K562 (cell line): ENCODE results near the gene CLHC1. TPM values are rescaled to one million over a fixed set of nuclear protein-coding genes. Genes with fewer than 3 reads are reported as not detected.

ENCODE experiments used
- ATAC-seq: fragments of 200-7000 bp; cut with Tn5 transposase; 3 replicates; pipeline ENCODE4 v1.9.1; 2020; ENCODE audit warnings: moderate library complexity
- BruUV-seq: library from RNA; stranded (reverse); fragments of 400-500 nt; replicated peaks from 2 replicates; lab custom pipeline; 2021; lab: Mats Ljungman, UMichigan
- CTCF ChIA-PET: fragments of 300-600 bp; formaldehyde crosslinking; extraction: SDS; loops from one replicate; lab custom pipeline; 2021; ENCODE audit warnings: low intra/inter-chr PET ratio; lab: Yijun Ruan, JAX
- POLR2A ChIA-PET: fragments of 300-600, 350-650 bp; sonication (Branson Sonifier 250); formaldehyde crosslinking; extraction: SDS; loops from one replicate; lab custom pipeline; 2021; ENCODE audit warnings: antibody characterized with exemption, inconsistent platforms; lab: Yijun Ruan, JAX
- DNase-seq, 4 experiments: peaks; one replicate each; pipeline versions ENCODE4 v3.0.0 to v3.0.0-alpha.2; 2011 to 2018; ENCODE audit warnings: low spot score in 3 of 4, mixed read lengths in 3 of 4; ENCODE audit errors: extremely low read depth in 1 of 4
- FAIRE-seq: peaks from 2 replicates; lab custom pipeline; 2011; peaks lifted over from hg19 to GRCh38; lab: Jason Lieb, UNC
- H2AFZ ChIP-seq: 2 replicates; pipeline ENCODE4 v1.6.0; 2011; ENCODE audit warnings: low read depth, low read length, control low read depth, inconsistent platforms
- H3K27ac ChIP-seq: fragments of 200-600 bp; 3 replicates; pipeline ENCODE4 v1.8.0; 2011; ENCODE audit warnings: low read depth, mild to moderate bottlenecking, control low read depth, inconsistent platforms, low read length, moderate library complexity, mixed read lengths; ENCODE audit errors: extremely low read depth
- H3K27me3 ChIP-seq, 2 experiments: fragments of 300-600 bp in 1 of 2; 2 replicates in 1 of 2; 3 replicates in 1 of 2; pipeline versions ENCODE4 v1.6.0 to v1.8.0; 2011; ENCODE audit warnings: inconsistent platforms in 2 of 2, low read length in 2 of 2, mild to moderate bottlenecking in 1 of 2, mixed read lengths in 1 of 2, moderate library complexity in 1 of 2; ENCODE audit not compliant: control insufficient read depth in 2 of 2, insufficient read depth in 2 of 2
- H3K36me3 ChIP-seq: fragments of 300-600 bp; 3 replicates; pipeline ENCODE4 v1.8.0; 2011; ENCODE audit warnings: mild to moderate bottlenecking, low read length, inconsistent platforms; ENCODE audit not compliant: control insufficient read depth, insufficient read depth
- H3K4me1 ChIP-seq, 2 experiments: fragments of 200-600 bp in 1 of 2; replicated peaks in 1 of 2; 2 replicates in 1 of 2; 3 replicates in 1 of 2; pipeline versions ENCODE4 v1.5.1 to v1.8.0; 2011; ENCODE audit warnings: inconsistent platforms in 2 of 2, low read length in 2 of 2, mild to moderate bottlenecking in 1 of 2, mixed read lengths in 1 of 2, moderate library complexity in 1 of 2; ENCODE audit not compliant: control insufficient read depth in 2 of 2, insufficient read depth in 2 of 2
- H3K4me2 ChIP-seq: 2 replicates; pipeline ENCODE4 v1.6.1; 2011; ENCODE audit warnings: low read length, control low read depth, inconsistent platforms, mixed read lengths; ENCODE audit not compliant: insufficient read depth
- H3K4me3 ChIP-seq: fragments of 200-600 bp; sonication (generic), shearing (Covaris generic); 2 replicates; pipeline ENCODE4 v1.5.1; 2016; ENCODE audit warnings: control low read depth, inconsistent platforms
- H3K79me2 ChIP-seq: fragments of 200-600 bp; 3 replicates; pipeline ENCODE4 v1.8.0; 2011; ENCODE audit warnings: low read length, inconsistent platforms; ENCODE audit not compliant: control insufficient read depth, insufficient read depth
- H3K9ac ChIP-seq, 2 experiments: 2 replicates each; pipeline versions ENCODE4 v1.6.0 to v1.6.1; 2011; ENCODE audit warnings: low read depth in 2 of 2, low read length in 2 of 2, control low read depth in 1 of 2, inconsistent platforms in 1 of 2, mild to moderate bottlenecking in 1 of 2, mixed read lengths in 1 of 2; ENCODE audit not compliant: insufficient read depth in 1 of 2
- H3K9me1 ChIP-seq: one replicate; pipeline ENCODE4 v1.6.0; 2011; ENCODE audit warnings: inconsistent platforms, mild to moderate bottlenecking, low read length, moderate library complexity; ENCODE audit not compliant: control insufficient read depth, insufficient read depth
- H3K9me3 ChIP-seq: replicated peaks from 2 replicates; pipeline ENCODE4 v1.5.1; 2011; ENCODE audit warnings: low read depth, low read length, inconsistent platforms; ENCODE audit not compliant: control insufficient read depth, insufficient read depth
- H4K20me1 ChIP-seq: replicated peaks from 2 replicates; pipeline ENCODE4 v1.6.1; 2011; ENCODE audit warnings: low read length, inconsistent platforms, mixed read lengths; ENCODE audit not compliant: control insufficient read depth, insufficient read depth
- EP400 ChIP-seq: fragments of 450-650 bp; IDR thresholded peaks from 2 replicates; pipeline ENCODE4 v1.6.1; 2017; ENCODE audit warnings: antibody characterized with exemption, mild to moderate bottlenecking, moderate library complexity
- NCOR1 ChIP-seq: fragments of 450-650 bp; IDR thresholded peaks from 2 replicates; pipeline ENCODE4 v1.6.1; 2016; ENCODE audit warnings: mild to moderate bottlenecking, moderate library complexity
- POLR2B ChIP-seq: fragments of 450-650 bp; IDR thresholded peaks from 2 replicates; pipeline ENCODE4 v1.6.1; 2018; ENCODE audit warnings: low read depth; ENCODE audit not compliant: partially characterized antibody
- RBBP5 ChIP-seq: fragments of 200-600 bp; sonication (generic); IDR thresholded peaks from 2 replicates; pipeline ENCODE4 v1.6.1; 2012; ENCODE audit warnings: borderline replicate concordance, mild to moderate bottlenecking, low read length, control low read depth, inconsistent platforms; ENCODE audit not compliant: insufficient read depth, poor library complexity, severe bottlenecking
- SMC3 ChIP-seq: conservative IDR thresholded peaks from 2 replicates; pipeline ENCODE4 v1.6.1; 2011; ENCODE audit warnings: low read depth, low read length, improper control_type of control experiment; ENCODE audit not compliant: insufficient read depth
- STAT5A ChIP-seq: IDR thresholded peaks from 2 replicates; pipeline ENCODE4 v1.6.1; 2012; ENCODE audit warnings: low read length, inconsistent platforms, borderline replicate concordance
- SUPT5H ChIP-seq: fragments of 450-650 bp; IDR thresholded peaks from 2 replicates; pipeline ENCODE4 v1.6.1; 2016
- ZNF175 ChIP-seq: fragments of 200-800 bp; sonication (Bioruptor generic); IDR thresholded peaks from 2 replicates; pipeline ENCODE4 v1.6.1; 2016; ENCODE audit warnings: low read depth, mild to moderate bottlenecking, missing genetic modification characterization, missing compliant biosample characterization
- ZNF224 ChIP-seq: sonication (generic); formaldehyde crosslinking; IDR thresholded peaks from 2 replicates; pipeline ENCODE4 v1.8.0; 2022; ENCODE audit warnings: mild to moderate bottlenecking, missing genetic modification reagents
- ZNF589 ChIP-seq: fragments of 200-800 bp; sonication (Bioruptor generic); IDR thresholded peaks from 2 replicates; pipeline ENCODE4 v1.6.1; 2016; ENCODE audit warnings: low read depth, missing genetic modification characterization, missing compliant biosample characterization
- ZNF644 ChIP-seq: fragments of 200-800 bp; sonication (Bioruptor generic); IDR thresholded peaks from 2 replicates; pipeline ENCODE4 v1.6.1; 2016; ENCODE audit warnings: low read depth, missing genetic modification characterization, missing compliant biosample characterization
- ZNF780A ChIP-seq: fragments of 250-450 bp; sonication (Bioruptor Pico); IDR thresholded peaks from 2 replicates; pipeline ENCODE4 v1.5.0; 2021; ENCODE audit warnings: mild to moderate bottlenecking
- WGBS: fragments of 100-300 bp; shearing (Covaris generic); methylation state at CpG from one replicate; pipeline ENCODE4 v1.1.6; 2016; ENCODE audit warnings: low coverage, mixed read lengths; ENCODE audit not compliant: insufficient coverage; ENCODE audit errors: missing lambda C conversion rate; 5-methylcytosine and 5-hydroxymethylcytosine counted together
- in situ Hi-C: fragments of 300-500 bp; cut with MboI; formaldehyde crosslinking; loops from 4 replicates; pipeline ENCODE4 v1.15.0; 2018; ENCODE audit warnings: inconsistent platforms, mixed read lengths
- intact Hi-C: fragments of 100-400 bp; cut with micrococcal nuclease; formaldehyde crosslinking; loops from 2 replicates; pipeline ENCODE4 v1.14.2; 2022
- polyA plus RNA-seq, 8 experiments: library from polyadenylated mRNA; depleted of rRNA in 4 of 8; stranded (reverse) in 5 of 8; unstranded in 3 of 8; fragments of >200 nt; fragmentation: Nextera tagmentation in 2 of 8; fragmentation: Illumina TruSeq in 1 of 8; extraction: Ambion mirVana in 2 of 8; extraction: Trizol in 1 of 8; gene quantifications; 2 replicates each; pipeline versions ENCODE4 v1.2.1 to v1.2.3, GENCODE V29; 2011 to 2014; ENCODE audit warnings: inconsistent platforms in 1 of 8, missing spikeins in 1 of 8
- total RNA-seq, 7 experiments: library from RNA; depleted of rRNA in 6 of 7; stranded (reverse); fragments of >200 nt in 6 of 7; fragmentation: Illumina TruSeq in 2 of 7; extraction: Trizol in 2 of 7; gene quantifications; 2 replicates each; pipeline versions ENCODE4 v1.2.1 to v1.2.3, GENCODE V29; 2011 to 2021; ENCODE audit warnings: low replicate concordance in 1 of 7
- TF ChIP-seq, protein P1 (sequence below): fragments of 250-450 bp; sonication (Bioruptor Pico); IDR thresholded peaks from 2 replicates; pipeline ENCODE4 v1.9.0; 2021; ENCODE audit warnings: mild to moderate bottlenecking, inconsistent platforms
- TF ChIP-seq, protein P2 (sequence below): fragments of 200-800 bp; sonication (Bioruptor generic); IDR thresholded peaks from 2 replicates; pipeline ENCODE4 v1.6.1; 2016; ENCODE audit warnings: missing genetic modification characterization, missing compliant biosample characterization

The CLHC1 gene
- total and polyA plus RNA-seq, 9 of the 15 experiments (the other 6 are each of a cell fraction or from before 2014, with no cell fraction given), result 3.7 to 14.3 (median 8.6) TPM

DNA sequence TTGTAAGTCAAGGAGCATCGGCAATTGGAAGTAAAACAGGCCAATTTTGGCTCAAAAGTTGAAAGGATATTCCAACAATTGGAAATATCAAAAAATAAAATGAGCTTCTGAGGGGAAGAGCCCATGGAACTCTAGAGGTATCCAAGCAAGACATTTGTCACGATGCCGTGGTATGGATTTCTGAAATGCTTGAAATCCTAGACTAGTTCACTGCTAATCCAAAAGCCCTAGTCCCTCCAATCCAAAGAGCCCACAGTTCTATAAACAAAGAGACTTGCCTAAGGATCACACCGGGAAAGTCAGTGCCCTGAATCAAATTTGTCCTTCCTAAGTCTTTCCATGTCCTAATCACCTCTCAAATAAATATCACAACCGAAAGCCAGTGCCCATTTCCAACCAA, 85.1 kb downstream of the CLHC1 start (continued):
- TF ChIP-seq STAT5A, result no peak

GRCh38 chr2:55146263-55146662, 85.8 kb downstream of the CLHC1 start:
- Histone ChIP-seq H2AFZ (peak overlapping the region; percentile 14), H3K4me3 (no peak overlapping the region), H3K9me3 (no peaks in the 10 kb centered on the region; the same call in 1 of the 2 replicates), H3K9me1 (no peaks in the 10 kb centered on the region), H3K79me2 (no peaks in the 10 kb centered on the region), H3K4me1 (peaks cover 11 to 20% of the 10 kb centered on the region in 2 experiments; a peak in 4 of 5 replicates), H3K9ac (no peak overlapping the region), H3K36me3 (no peaks in the 10 kb centered on the region), H3K27ac (no peak overlapping the region), H3K4me2 (no peak overlapping the region), H3K27me3 (no peaks in the 10 kb centered on the region)
- 34% methylated on average over 2 of the region's 2 CpGs for WGBS
- DNase-seq, result no peak
- no TSS peak for BruUV-seq
- CTCF ChIA-PET, result no interaction called here
- in situ Hi-C loops, result no loop called here
- POLR2A ChIA-PET, result interaction anchor here (0.6 kb wide), 1 partner anchor 24 kb away, joined by 5 read pairs; no protein-coding TSS in a partner anchor
- ATAC-seq, result no peak
- intact Hi-C loops, result no loop called here
- no peak for TF ChIP-seq SMC3
- TF ChIP-seq ZNF224 (CRISPR knock-in tag), result no peak
- TF ChIP-seq ZNF175 (CRISPR knock-in tag), result no peak
- TF ChIP-seq, protein P1, sequence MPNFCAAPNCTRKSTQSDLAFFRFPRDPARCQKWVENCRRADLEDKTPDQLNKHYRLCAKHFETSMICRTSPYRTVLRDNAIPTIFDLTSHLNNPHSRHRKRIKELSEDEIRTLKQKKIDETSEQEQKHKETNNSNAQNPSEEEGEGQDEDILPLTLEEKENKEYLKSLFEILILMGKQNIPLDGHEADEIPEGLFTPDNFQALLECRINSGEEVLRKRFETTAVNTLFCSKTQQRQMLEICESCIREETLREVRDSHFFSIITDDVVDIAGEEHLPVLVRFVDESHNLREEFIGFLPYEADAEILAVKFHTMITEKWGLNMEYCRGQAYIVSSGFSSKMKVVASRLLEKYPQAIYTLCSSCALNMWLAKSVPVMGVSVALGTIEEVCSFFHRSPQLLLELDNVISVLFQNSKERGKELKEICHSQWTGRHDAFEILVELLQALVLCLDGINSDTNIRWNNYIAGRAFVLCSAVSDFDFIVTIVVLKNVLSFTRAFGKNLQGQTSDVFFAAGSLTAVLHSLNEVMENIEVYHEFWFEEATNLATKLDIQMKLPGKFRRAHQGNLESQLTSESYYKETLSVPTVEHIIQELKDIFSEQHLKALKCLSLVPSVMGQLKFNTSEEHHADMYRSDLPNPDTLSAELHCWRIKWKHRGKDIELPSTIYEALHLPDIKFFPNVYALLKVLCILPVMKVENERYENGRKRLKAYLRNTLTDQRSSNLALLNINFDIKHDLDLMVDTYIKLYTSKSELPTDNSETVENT, result no peak
- no peak for TF ChIP-seq ZNF589
- no peak for TF ChIP-seq NCOR1
- no peak for TF ChIP-seq SUPT5H
- TF ChIP-seq RBBP5, result no peak
- no peak for TF ChIP-seq POLR2B
- TF ChIP-seq ZNF780A (CRISPR knock-in tag), result no peak
- TF ChIP-seq, protein P2, sequence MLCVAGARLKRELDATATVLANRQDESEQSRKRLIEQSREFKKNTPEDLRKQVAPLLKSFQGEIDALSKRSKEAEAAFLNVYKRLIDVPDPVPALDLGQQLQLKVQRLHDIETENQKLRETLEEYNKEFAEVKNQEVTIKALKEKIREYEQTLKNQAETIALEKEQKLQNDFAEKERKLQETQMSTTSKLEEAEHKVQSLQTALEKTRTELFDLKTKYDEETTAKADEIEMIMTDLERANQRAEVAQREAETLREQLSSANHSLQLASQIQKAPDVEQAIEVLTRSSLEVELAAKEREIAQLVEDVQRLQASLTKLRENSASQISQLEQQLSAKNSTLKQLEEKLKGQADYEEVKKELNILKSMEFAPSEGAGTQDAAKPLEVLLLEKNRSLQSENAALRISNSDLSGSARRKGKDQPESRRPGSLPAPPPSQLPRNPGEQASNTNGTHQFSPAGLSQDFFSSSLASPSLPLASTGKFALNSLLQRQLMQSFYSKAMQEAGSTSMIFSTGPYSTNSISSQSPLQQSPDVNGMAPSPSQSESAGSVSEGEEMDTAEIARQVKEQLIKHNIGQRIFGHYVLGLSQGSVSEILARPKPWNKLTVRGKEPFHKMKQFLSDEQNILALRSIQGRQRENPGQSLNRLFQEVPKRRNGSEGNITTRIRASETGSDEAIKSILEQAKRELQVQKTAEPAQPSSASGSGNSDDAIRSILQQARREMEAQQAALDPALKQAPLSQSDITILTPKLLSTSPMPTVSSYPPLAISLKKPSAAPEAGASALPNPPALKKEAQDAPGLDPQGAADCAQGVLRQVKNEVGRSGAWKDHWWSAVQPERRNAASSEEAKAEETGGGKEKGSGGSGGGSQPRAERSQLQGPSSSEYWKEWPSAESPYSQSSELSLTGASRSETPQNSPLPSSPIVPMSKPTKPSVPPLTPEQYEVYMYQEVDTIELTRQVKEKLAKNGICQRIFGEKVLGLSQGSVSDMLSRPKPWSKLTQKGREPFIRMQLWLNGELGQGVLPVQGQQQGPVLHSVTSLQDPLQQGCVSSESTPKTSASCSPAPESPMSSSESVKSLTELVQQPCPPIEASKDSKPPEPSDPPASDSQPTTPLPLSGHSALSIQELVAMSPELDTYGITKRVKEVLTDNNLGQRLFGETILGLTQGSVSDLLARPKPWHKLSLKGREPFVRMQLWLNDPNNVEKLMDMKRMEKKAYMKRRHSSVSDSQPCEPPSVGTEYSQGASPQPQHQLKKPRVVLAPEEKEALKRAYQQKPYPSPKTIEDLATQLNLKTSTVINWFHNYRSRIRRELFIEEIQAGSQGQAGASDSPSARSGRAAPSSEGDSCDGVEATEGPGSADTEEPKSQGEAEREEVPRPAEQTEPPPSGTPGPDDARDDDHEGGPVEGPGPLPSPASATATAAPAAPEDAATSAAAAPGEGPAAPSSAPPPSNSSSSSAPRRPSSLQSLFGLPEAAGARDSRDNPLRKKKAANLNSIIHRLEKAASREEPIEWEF (CRISPR knock-in tag), result no peak
- TF ChIP-seq EP400, result no peak
- no peak for TF ChIP-seq ZNF644 (tag)
- TF ChIP-seq, all 486 proteins: peak for 0
- no peak for FAIRE-seq
- no peaks in the 10 kb centered on the region for H4K20me1 ChIP-seq
